SK-N-SH (cell line): ENCODE data around the gene NFRKB. TPM values are rescaled to one million over a fixed set of nuclear protein-coding genes. Genes with fewer than 3 reads are reported as not detected.

Experiments used
- CTCF ChIA-PET: fragments of 300-600, 350-600 bp; formaldehyde crosslinking; extraction: SDS; loops from one replicate; lab custom pipeline; 2021; lab: Yijun Ruan, JAX
- POLR2A ChIA-PET: fragments of 350-600 bp; sonication (Branson Sonifier 250); formaldehyde crosslinking; extraction: SDS; loops from one replicate; lab custom pipeline; 2020; ENCODE audit warnings: antibody characterized with exemption, inconsistent platforms; lab: Yijun Ruan, JAX
- DNase-seq: peaks from one replicate; pipeline ENCODE4 v3.0.0; 2012
- H2AFZ ChIP-seq: fragments of 200-600 bp; sonication (generic); 2 replicates; pipeline ENCODE4 v1.8.1; 2016; ENCODE audit warnings: antibody characterized with exemption, mild to moderate bottlenecking, low read depth
- H3F3A ChIP-seq: fragments of 200-600 bp; sonication (generic); replicated peaks from 2 replicates; pipeline ENCODE3; 2016; ENCODE audit warnings: antibody characterized with exemption, mild to moderate bottlenecking; ENCODE audit not compliant: insufficient read depth
- H3K27ac ChIP-seq, 2 experiments: fragments of 200-500 bp in 1 of 2; fragments of 200-600 bp in 1 of 2; sonication (Bioruptor generic) in 1 of 2; sonication (generic), shearing (Covaris generic) in 1 of 2; 2 replicates each; pipeline versions ENCODE4 v1.5.1 to v1.6.1; 2014 to 2016; ENCODE audit warnings: low read depth in 2 of 2, inconsistent platforms in 1 of 2, low read length in 1 of 2, mild to moderate bottlenecking in 1 of 2, mixed read lengths in 1 of 2
- H3K27me3 ChIP-seq: fragments of 200-600 bp; sonication (generic), shearing (Covaris generic); 2 replicates; pipeline ENCODE4 v1.6.1; 2016; ENCODE audit warnings: mixed run types; ENCODE audit not compliant: insufficient read depth
- H3K36me3 ChIP-seq, 2 experiments: fragments of 200-500 bp in 1 of 2; fragments of 200-600 bp in 1 of 2; sonication (Bioruptor generic) in 1 of 2; sonication (generic) in 1 of 2; replicated peaks in 1 of 2; 2 replicates each; pipeline versions ENCODE3 to v1.5.1; 2014 to 2016; ENCODE audit warnings: low read length in 1 of 2, mild to moderate bottlenecking in 1 of 2; ENCODE audit not compliant: insufficient read depth in 2 of 2, control insufficient read depth in 1 of 2
- H3K4me1 ChIP-seq, 2 experiments: fragments of 200-500 bp in 1 of 2; fragments of 200-600 bp in 1 of 2; sonication (Bioruptor generic) in 1 of 2; sonication (generic), shearing (Covaris generic) in 1 of 2; 2 replicates each; pipeline versions ENCODE4 v1.5.1 to v1.6.1; 2014 to 2016; ENCODE audit warnings: low read depth in 1 of 2, low read length in 1 of 2, mixed run types in 1 of 2; ENCODE audit not compliant: insufficient read depth in 2 of 2, control insufficient read depth in 1 of 2
- H3K4me2 ChIP-seq: fragments of 200-600 bp; sonication (generic), shearing (Covaris generic); 2 replicates; pipeline ENCODE4 v1.6.1; 2017; ENCODE audit warnings: mixed run types
- H3K4me3 ChIP-seq, 2 experiments: fragments of 200-500 bp in 1 of 2; fragments of 200-600 bp in 1 of 2; sonication (Bioruptor generic) in 1 of 2; sonication (generic), shearing (Covaris generic) in 1 of 2; 2 replicates each; pipeline versions ENCODE4 v1.5.1 to v1.8.1; 2014 to 2016; ENCODE audit warnings: low read depth in 2 of 2, inconsistent platforms in 1 of 2, low read length in 1 of 2, mild to moderate bottlenecking in 1 of 2, mixed read lengths in 1 of 2, moderate library complexity in 1 of 2
- H3K79me2 ChIP-seq: fragments of 200-600 bp; sonication (generic); 2 replicates; pipeline ENCODE4 v1.8.1; 2017; ENCODE audit warnings: mild to moderate bottlenecking; ENCODE audit not compliant: insufficient read depth
- H3K9ac ChIP-seq: fragments of 200-600 bp; sonication (generic); 2 replicates; pipeline ENCODE4 v1.6.1; 2017; ENCODE audit warnings: mixed run types
- H3K9me2 ChIP-seq: fragments of 200-600 bp; sonication (generic); 2 replicates; pipeline ENCODE4 v1.6.1; 2017; ENCODE audit warnings: mixed run types
- H3K9me3 ChIP-seq: fragments of 200-600 bp; sonication (generic); 2 replicates; pipeline ENCODE4 v1.6.1; 2017; ENCODE audit warnings: mixed run types, mild to moderate bottlenecking, moderate library complexity
- H4K20me1 ChIP-seq: fragments of 200-600 bp; sonication (generic); 2 replicates; pipeline ENCODE4 v1.6.1; 2017; ENCODE audit warnings: mild to moderate bottlenecking, mixed run types; ENCODE audit not compliant: insufficient read depth
- CHD2 ChIP-seq: fragments of 150-350 bp; IDR thresholded peaks from 2 replicates; pipeline ENCODE4 v1.6.1; 2018; ENCODE audit warnings: low read length; ENCODE audit not compliant: partially characterized antibody
- EZH2phosphoT487 ChIP-seq: fragments of 200-600 bp; sonication (generic); IDR thresholded peaks from 2 replicates; pipeline ENCODE4 v1.6.1; 2017; ENCODE audit warnings: low read depth, mixed run types, mild to moderate bottlenecking, antibody characterized with exemption, moderate library complexity, borderline replicate concordance
- FOSL2 ChIP-seq: IDR thresholded peaks from 2 replicates; pipeline ENCODE4 v1.4.0; 2012; ENCODE audit warnings: low read depth, mild to moderate bottlenecking, moderate library complexity, borderline replicate concordance
- GABPA ChIP-seq: IDR thresholded peaks from 2 replicates; pipeline ENCODE4 v1.4.0; 2012; ENCODE audit warnings: low read depth, mild to moderate bottlenecking
- GATA2 ChIP-seq: sonication (generic); formaldehyde crosslinking; IDR thresholded peaks from 2 replicates; pipeline ENCODE4 v1.5.0; 2020; ENCODE audit warnings: mild to moderate bottlenecking, missing genetic modification reagents
- IRF3 ChIP-seq: fragments of 150-350 bp; IDR thresholded peaks from 2 replicates; pipeline ENCODE4 v1.6.1; 2016; ENCODE audit warnings: mild to moderate bottlenecking, low read depth, low read length
- MAX ChIP-seq: IDR thresholded peaks from 2 replicates; pipeline ENCODE4 v1.4.0; 2012; ENCODE audit warnings: low read depth
- MXI1 ChIP-seq: IDR thresholded peaks from 2 replicates; pipeline ENCODE4 v1.6.1; 2012; ENCODE audit warnings: mild to moderate bottlenecking, low read depth, low read length, improper control_type of control experiment
- NRF1 ChIP-seq: IDR thresholded peaks from 2 replicates; pipeline ENCODE4 v1.6.1; 2012; ENCODE audit warnings: low read depth, mild to moderate bottlenecking, low read length
- RAD21 ChIP-seq: IDR thresholded peaks from 2 replicates; pipeline ENCODE4 v1.6.1; 2012; ENCODE audit warnings: mild to moderate bottlenecking, low read length
- RCOR1 ChIP-seq: fragments of 150-350 bp; IDR thresholded peaks from 2 replicates; pipeline ENCODE4 v1.6.1; 2017; ENCODE audit warnings: antibody characterized with exemption, low read length
- REST ChIP-seq: IDR thresholded peaks from 2 replicates; pipeline ENCODE4 v1.6.1; 2012; ENCODE audit warnings: mild to moderate bottlenecking, low read depth, low read length, moderate library complexity
- RFX5 ChIP-seq: IDR thresholded peaks from 2 replicates; pipeline ENCODE4 v1.6.1; 2012; ENCODE audit warnings: mild to moderate bottlenecking, improper control_type of control experiment, low read length
- RXRA ChIP-seq: IDR thresholded peaks from 2 replicates; pipeline ENCODE4 v1.4.0; 2012; ENCODE audit warnings: low read depth, mild to moderate bottlenecking, borderline replicate concordance
- SMC3 ChIP-seq: IDR thresholded peaks from 2 replicates; pipeline ENCODE4 v1.6.1; 2012; ENCODE audit warnings: low read depth, low read length, improper control_type of control experiment
- TAF1 ChIP-seq: IDR thresholded peaks from 2 replicates; pipeline ENCODE4 v1.6.1; 2012; ENCODE audit warnings: low read depth, mild to moderate bottlenecking, low read length, moderate library complexity, borderline replicate concordance
- TEAD4 ChIP-seq: IDR thresholded peaks from 2 replicates; pipeline ENCODE4 v1.4.0; 2012; ENCODE audit warnings: mild to moderate bottlenecking, borderline replicate concordance; ENCODE audit not compliant: insufficient read depth
- YY1 ChIP-seq: IDR thresholded peaks from 2 replicates; pipeline ENCODE4 v1.4.0; 2012; ENCODE audit warnings: low read depth, mild to moderate bottlenecking
- WGBS: methylation state at CpG from one replicate; pipeline ENCODE4 v1.1.6; 2017; ENCODE audit warnings: low lambda C conversion rate; 5-methylcytosine and 5-hydroxymethylcytosine counted together
- polyA plus RNA-seq, 3 experiments: library from polyadenylated mRNA; depleted of rRNA; stranded (reverse); fragments of >200 nt; gene quantifications; 2 replicates each; pipeline ENCODE4 v1.2.3, GENCODE V29; 2012
- TF ChIP-seq, protein P1 (sequence below): IDR thresholded peaks from 2 replicates; pipeline ENCODE4; 2012
- TF ChIP-seq, protein P2 (sequence below): fragments of 150-350 bp; IDR thresholded peaks from 2 replicates; pipeline ENCODE4 v1.6.1; 2017; ENCODE audit warnings: antibody characterized with exemption, low read length, low read depth, borderline replicate concordance

The NFRKB gene
- polyA plus RNA-seq, 1 of the 3 experiments (the other 2 are of a cell fraction) = 13.5 TPM

DNA sequence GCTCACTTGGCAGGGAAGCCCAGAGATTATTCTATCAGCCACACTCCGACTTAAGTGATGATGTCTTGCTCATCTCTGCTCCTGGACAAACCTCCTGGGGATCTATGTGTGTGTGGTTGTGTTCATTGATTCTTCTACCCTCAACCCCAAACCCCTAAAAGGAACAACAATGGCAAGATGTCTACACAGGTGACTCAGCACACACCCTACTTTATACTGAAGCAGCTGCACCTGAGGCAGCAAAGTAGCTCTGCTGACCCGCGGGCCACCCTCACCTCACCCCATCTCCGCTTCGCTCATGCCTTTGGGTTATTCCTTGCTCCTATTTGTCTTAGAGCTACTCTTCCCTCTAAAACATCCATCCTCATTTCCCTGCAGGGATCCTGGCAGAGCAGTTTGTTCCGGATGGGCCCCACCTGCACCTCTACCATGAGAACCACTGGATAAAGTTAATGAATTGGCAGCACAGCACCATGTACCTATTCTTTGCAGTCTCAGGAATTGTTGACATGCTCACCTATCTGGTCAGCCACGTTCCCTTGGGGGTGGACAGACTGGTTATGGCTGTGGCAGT, 41.1 kb downstream of the NFRKB start:
- H3K9me3 ChIP-seq = no peaks in the 10 kb centered on the region
- H3K4me1 ChIP-seq = peaks cover 0 to 14% of the 10 kb centered on the region in 2 experiments; a peak in 1 of 4 replicates
- no peaks in the 10 kb centered on the region for H3K9me2 ChIP-seq
- ChIA-PET CTCF (interaction anchor here (1.1 to 1.6 kb wide), 2 partner anchors 27 to 31 kb away, joined by 3 to 4 read pairs; no protein-coding TSS in a partner anchor), POLR2A (interaction anchor here (0.5 kb wide), 1 partner anchor 570 kb away, joined by 3 read pairs; no protein-coding TSS in a partner anchor)
- H3K36me3 ChIP-seq = no peaks in the 10 kb centered on the region
- no peaks in the 10 kb centered on the region for H3F3A ChIP-seq
- H3K27me3 ChIP-seq = peaks cover 42% of the 10 kb centered on the region
- DNase-seq = no peak
- H3K79me2 ChIP-seq = no peaks in the 10 kb centered on the region
- H3K4me3 ChIP-seq = no peak overlapping the region
- H3K9ac ChIP-seq = no peak overlapping the region
- no peak overlapping the region for H2AFZ ChIP-seq
- no peaks in the 10 kb centered on the region for H4K20me1 ChIP-seq
- TF ChIP-seq GABPA = no peak
- TF ChIP-seq GATA2 (CRISPR knock-in tag) = no peak
- TF ChIP-seq RFX5 = no peak
- no peak for TF ChIP-seq YY1
- TF ChIP-seq MXI1 = no peak
- TF ChIP-seq, protein P1, sequence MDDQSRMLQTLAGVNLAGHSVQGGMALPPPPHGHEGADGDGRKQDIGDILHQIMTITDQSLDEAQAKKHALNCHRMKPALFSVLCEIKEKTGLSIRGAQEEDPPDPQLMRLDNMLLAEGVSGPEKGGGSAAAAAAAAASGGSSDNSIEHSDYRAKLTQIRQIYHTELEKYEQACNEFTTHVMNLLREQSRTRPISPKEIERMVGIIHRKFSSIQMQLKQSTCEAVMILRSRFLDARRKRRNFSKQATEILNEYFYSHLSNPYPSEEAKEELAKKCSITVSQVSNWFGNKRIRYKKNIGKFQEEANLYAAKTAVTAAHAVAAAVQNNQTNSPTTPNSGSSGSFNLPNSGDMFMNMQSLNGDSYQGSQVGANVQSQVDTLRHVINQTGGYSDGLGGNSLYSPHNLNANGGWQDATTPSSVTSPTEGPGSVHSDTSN = no peak
- no peak for TF ChIP-seq TEAD4
- no peak for TF ChIP-seq FOSL2
- TF ChIP-seq REST = no peak
- TF ChIP-seq RCOR1 = no peak
- no peak for TF ChIP-seq MAX
- TF ChIP-seq, protein P2, sequence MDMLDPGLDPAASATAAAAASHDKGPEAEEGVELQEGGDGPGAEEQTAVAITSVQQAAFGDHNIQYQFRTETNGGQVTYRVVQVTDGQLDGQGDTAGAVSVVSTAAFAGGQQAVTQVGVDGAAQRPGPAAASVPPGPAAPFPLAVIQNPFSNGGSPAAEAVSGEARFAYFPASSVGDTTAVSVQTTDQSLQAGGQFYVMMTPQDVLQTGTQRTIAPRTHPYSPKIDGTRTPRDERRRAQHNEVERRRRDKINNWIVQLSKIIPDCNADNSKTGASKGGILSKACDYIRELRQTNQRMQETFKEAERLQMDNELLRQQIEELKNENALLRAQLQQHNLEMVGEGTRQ = no peak
- no peak for TF ChIP-seq SMC3
- no peak for TF ChIP-seq TAF1
- TF ChIP-seq EZH2phosphoT487 = no peak
- no peak for TF ChIP-seq NRF1
- no peak for TF ChIP-seq CHD2
- TF ChIP-seq RAD21 = no peak
- TF ChIP-seq RXRA = no peak
- no peak for TF ChIP-seq IRF3
- H3K27ac ChIP-seq = no peak overlapping the region
- 86% methylated on average over 7 of the region's 7 CpGs for WGBS
- no peak overlapping the region for H3K4me2 ChIP-seq
